Activated CD8-positive, alpha-beta memory T cell treated with anti-CD3 and anti-CD28 coated beads, Interleukin-2, amount 50 U/mL, for 24 hours (primary cell): ENCODE results near the gene ZNF683.
"Not testable (repeated sequence)": the region's sequence is repeated elsewhere in the genome, so short reads cannot be mapped to it uniquely, and the experiment has no call there.

Experiments
- DNase-seq: peaks from one replicate; pipeline ENCODE4 v3.0.0-alpha.2; 2020; ENCODE audit errors: extremely low read depth

Gene ZNF683

DNA sequence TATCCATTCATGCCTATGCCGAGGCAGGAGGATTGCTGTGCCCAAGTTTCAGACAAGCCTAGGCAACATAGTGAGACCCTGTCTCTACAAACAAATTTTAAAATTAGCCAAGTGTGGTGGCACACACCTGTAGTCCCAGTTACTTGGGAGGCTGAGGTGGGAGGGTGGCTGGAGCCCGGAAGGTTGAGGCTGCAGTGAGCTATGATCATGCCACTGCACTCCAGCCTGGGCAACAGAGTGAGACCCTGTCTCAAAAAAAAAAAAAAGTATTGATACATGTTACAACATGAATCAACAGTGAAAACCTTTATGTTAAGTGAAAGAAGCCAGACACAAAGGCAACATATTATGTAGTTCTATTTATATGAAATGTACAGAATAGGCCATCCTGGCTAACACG lies 12.5 kb upstream of the ZNF683 start:
- not testable (repeated sequence) for DNase-seq

GRCh38 chr1:26384076-26384475 lies 11.5 kb upstream of the ZNF683 start:
- no peak for DNase-seq

- DNase-seq, result no peak
Observed at GRCh38 chr1:26378879-26379251, 6.3 kb upstream of the ZNF683 start.

- DNase-seq, result peak; percentile 61
Observed at GRCh38 chr1:26378088-26378878, 5.7 kb upstream of the ZNF683 start.

DNA sequence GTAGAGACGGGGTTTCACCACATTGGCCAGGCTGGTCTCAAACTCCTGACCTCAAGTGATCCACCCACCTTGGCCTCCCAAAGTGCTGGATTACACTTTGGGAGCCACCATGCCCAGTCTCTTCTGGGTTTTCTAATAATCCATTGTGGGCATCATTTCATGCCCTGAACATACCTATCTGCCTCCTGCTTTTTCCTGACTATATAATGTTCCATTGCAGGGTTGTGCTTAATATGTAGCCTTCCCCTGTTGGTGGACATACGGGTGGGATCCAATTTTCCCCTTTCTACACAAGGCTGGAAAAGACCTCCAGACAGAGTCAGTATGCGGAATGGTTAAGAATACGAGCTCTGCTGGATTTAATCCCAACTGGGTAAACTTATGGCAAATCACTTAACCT lies 3.5 kb upstream of the ZNF683 start:
- DNase-seq, result no peak

- no peak for DNase-seq
Observed at GRCh38 chr1:26375081-26375480, 2.5 kb upstream of the ZNF683 start.

- not testable (repeated sequence) for DNase-seq
Observed at GRCh38 chr1:26374361-26374760, 1.8 kb upstream of the ZNF683 start.

DNA sequence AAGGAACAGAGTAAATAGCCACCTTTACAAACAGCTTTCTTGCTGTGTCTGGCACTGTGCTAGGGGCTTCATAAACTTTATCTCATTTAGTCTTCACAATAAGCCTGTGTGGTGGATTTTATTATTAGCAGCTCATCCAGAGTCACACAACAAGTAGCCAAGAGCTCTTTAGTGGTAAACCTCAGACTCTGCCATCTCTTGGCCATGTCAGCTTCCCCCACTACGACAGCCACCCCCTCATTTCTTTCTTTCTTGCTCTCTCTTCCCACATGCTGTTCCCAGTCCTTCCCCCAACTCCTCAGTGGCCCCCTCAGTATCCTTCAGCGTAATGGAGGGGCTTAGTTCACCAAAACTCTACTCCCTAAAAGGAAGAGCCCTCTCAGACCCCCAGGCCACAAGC lies 1.2 kb upstream of the ZNF683 start:
- no peak for DNase-seq

GRCh38 chr1:26373281-26373680 lies 731 bp upstream of the ZNF683 start:
- DNase-seq, result no peak

DNA sequence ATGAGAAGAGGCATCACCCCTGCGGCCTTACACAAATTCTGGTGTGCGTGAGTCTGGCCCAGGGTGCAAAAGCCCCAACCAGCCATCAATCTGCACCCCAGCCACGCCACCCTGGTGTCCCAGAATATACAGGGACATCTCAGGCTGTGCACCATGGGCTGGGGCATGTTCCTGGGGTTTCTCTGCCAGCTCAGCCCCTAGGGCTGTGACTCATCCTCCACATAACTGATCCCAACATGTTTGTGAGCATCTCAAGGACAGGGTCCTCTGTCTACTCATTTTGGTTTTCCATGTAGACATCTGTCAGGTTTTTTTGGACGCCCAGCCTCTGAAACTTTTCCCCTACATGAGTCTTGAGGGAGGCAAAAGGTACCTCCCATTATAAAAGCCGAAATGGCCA lies 511 bp downstream of the ZNF683 start:
- no peak for DNase-seq

DNA sequence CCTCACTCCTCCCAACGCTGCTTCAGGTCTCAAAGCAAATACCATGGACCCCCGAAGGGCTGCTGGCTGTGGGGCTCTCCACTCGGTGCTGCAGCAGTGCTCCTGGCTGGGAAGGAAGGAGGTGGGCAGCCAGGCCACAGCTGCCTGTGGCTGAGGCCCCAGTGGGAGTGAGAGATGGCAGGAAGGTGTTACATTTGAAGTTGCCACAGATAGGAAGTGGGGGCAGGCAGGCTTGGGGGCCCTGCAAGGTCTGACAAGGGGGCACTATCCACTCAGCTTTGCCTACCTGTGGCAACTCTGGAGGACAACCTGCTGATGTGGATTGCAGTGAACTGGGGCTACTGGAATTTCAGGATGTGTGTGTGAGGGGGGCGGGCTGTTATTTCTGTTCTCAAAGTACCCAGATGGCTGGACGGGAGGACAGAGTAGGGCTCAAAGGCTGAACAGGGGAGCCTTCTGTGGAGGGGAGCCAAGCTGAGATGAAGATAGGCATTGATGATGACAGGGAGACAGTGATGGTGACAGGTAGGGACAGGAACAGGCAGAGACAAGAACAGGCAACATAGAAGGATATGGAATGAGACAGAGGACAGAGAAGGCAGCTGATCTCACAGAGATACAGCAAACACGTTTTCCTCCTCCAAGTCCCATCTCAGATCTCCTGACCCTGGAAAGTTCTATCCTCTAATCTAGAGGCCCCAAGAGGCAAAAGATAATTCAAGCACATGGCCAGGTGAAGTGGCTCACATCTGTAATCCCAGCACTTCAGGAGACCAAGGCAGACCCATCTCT lies 1.8 kb downstream of the ZNF683 start:
- DNase-seq, result no peak

- no peak for DNase-seq
Observed at GRCh38 chr1:26368486-26368885, 4.1 kb downstream of the ZNF683 start.

GRCh38 chr1:26368006-26368405 lies 4.5 kb downstream of the ZNF683 start:
- DNase-seq, result no peak

DNA sequence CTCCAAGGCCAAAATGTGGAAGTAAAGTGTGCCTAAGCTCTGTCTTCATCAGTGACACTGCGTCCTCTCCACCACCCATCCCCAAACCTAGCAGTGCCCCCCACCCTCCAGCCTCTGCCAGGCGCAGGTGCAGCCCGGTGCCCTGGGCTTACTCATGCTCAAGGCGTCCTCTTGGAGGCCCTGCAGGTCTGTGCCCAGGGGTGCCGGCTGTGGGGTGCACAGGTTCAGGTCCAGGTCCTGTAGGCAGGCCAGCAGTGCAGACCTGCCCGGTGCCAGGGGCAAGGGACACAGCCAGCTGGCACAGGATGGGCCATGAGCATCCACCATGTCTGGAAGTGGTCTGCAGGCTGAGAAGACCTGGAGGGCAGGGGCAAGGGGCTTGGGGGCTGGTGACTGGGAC lies 5.1 kb downstream of the ZNF683 start:
- no peak for DNase-seq

DNA sequence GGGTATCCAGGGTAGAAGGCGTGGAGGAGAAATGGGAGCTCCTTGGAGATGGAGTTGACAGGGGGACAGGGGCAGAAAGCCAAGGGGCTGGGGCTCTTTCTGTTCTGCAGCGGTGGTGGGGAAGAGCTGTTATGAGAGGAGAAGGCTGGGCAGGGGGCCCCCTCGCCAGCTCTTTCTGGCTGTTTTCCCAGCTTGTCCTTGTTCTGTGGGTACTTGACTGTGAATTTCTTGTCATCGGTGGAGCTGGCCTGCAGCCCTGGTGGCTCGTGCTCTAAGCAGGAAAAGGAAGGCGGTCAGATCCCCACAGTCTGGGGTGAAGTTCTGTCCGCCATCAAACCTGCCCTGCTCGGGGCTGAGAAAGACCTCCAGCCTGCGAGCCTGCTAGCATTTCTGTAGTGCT lies 7.6 kb downstream of the ZNF683 start:
- DNase-seq, result no peak

DNA sequence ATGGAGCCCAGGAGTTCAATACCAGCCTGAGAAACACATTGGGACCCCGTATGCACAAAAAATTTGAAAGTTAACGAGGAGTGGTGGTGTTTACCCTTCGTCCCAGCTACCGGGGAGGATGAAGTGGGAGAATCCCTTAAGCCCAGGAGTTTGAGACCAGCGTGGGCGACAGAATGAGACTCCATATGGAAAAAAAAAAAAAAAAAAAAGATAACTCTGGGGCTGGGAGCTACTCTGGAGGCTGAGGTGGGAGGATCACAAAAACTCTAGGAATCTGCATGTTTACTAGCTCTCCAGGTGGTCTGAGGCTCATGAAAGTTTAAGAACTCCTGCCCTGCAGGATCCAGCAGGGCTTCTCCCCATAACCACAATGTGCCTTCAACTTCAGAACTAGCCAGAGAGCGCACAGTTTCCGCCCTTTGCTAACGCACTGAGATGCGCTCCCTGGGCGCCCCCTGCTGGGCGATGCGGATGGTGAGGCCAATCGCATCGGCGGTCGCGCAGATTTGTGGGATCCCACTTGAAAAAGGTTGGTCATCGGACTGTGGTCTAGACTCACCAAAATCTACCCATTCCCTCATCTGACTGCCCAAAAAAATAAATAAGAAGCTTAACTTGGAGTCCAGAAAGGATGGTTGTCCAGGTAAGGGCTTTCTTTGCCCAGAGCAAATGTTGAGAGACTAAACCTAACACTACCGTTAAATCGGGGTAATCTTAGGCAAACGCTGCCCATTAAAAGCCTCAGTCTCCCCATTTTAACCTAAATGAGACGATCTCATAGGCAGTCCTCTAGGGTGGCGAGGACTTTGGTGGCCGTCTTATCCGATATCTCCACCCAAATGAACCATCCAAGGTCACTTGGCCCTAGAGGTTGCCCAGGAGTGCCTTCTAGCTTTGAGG lies 8.8 kb downstream of the ZNF683 start:
- peak; percentile 66 for DNase-seq

GRCh38 chr1:26362331-26362730 lies 10.2 kb downstream of the ZNF683 start:
- DNase-seq, result no peak

DNA sequence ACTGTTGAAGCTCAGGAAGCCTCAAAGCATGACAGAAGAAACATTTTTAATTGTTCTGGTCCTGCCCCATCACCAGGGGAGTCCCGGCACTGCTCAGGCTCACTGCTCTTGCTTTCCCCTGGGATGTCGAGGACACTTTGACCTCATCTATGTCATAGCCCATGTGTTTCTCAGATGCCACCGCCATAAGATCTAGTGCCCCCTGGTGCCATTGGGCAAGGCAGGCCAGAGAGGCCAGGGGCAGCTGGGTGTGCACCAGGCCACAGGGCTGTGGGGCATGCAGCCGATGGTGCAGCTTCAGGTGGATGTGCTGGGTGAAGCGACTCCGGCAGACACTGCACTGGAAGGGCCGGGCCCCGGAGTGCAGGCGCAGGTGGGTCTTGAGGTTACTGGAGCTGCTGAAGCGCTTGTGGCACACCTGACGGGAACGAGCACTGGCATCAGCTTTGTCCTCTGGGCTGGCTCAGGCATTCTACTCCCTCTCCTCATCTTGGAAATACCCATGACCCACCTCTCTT lies 10.9 kb downstream of the ZNF683 start:
- DNase-seq, result no peak

DNA sequence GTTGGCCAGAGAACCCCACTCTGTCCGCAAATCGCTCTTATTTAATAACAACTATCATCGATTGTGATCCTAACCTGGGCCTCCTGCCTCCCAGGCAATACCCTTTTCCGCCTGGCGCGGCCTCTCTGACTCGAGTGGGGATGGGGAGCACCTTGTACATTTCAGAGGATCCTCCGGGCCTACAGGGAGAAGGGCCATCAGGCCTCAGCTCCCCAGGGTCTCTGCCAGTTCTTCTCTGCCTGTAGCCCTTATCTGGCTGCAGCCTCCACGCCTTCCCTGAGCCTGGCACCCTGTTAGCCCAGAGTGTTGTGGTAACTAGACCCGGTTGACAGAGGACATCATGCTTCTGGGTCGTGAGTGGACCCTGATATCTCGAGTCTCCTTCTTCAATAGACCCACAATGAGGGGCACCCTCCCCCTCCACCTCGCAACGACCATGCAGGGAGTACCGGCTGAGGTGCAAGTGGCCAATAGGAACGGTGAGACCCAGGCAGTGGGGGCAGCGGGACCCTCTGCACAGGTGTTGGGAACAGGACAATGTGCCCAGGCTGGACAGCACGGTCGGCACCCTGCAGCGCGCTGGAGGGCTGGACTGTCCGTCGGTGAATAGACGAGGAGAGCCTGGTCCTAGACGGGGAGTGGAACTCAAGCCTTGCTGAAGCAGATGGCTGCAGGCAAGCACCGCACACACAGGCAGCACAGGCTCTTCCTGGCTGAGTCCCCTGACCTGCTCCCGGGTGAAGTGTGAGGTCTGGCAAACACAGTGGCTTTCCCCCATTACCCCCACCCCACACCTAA lies 11.5 kb downstream of the ZNF683 start:
- no peak for DNase-seq

GRCh38 chr1:26359981-26360806 lies 12.4 kb downstream of the ZNF683 start:
- DNase-seq, result no peak
